GM20431 (cell line): ENCODE data around the gene ARHGAP8.
"Not testable (repeated sequence)": the region's sequence is repeated elsewhere in the genome, so short reads cannot be mapped to it uniquely, and the experiment has no call there.

Experiments used
- in situ Hi-C: fragments of 300-500 bp; cut with MseI, MboI; formaldehyde crosslinking; loops from one replicate; pipeline ENCODE4 v1.15.0; 2020; ENCODE audit warnings: low sequenced_read_pairs; ENCODE audit not compliant: unreplicated experiment

Gene ARHGAP8

DNA sequence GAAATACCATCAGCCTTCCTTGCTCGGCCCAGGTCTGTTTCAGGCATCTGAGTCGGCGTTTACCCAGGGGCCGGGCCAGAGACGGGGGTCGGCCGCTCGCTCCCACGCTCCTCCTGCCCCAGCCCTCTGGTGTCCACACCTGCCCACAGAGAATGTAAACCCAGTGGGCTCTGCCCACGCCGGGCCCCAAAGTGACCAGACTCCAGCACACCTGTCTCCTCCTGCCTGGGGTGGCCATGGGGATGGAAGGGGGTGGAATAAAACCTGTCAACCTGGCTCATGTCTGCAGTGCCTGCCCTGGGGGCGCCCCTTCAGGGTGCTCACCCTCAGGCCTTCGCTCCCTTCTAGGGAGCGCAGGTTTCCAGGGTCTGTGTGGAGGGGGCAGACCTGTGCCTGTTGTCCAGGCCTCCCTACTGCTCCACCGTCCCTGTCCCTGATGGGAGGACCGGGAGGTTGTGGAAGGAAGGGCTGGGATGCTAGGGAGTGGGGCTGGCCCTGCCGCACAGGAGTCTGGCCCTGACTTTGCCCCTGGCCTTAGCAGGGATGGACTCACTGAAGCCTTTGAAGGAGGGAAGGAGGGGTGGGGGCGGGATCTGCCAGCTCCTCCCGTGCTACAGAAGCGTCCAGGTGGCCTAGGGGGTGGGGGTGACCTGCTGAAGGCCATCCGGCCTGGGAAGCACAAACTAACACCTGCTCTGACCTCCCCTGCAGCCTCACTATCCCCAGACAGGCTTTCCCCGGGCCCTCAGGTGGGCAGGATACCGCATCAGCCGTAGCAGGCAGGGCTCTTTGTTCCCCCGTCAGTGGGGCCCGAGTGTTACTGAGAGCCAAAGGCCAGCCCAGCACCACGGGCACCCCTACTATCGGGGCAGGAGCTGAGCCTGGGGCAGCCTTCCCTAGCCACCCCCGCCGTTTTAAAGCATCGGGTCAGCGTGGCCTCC lies 14.7 kb upstream of the ARHGAP8 start:
- in situ Hi-C loops, result no loop called here

DNA sequence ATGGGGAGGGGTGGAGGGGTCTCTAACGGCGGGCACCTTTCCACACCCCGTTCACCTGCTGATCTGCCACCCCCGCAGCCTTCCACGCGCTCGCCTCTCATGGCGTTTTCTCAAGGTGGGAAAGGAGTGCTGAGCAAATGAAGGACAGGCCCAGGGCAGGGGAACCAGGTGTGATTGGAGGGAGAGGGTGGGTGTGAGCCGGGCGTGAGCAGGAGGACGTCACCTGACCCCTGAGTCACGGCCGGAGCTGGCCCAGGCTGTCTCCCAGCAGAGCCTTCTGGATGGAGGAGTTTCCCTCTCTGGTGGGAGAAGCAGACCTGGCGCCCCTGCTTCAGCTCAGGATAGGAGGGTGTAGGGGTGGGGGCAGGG lies 14.0 kb upstream of the ARHGAP8 start:
- in situ Hi-C loops, result no loop called here

DNA sequence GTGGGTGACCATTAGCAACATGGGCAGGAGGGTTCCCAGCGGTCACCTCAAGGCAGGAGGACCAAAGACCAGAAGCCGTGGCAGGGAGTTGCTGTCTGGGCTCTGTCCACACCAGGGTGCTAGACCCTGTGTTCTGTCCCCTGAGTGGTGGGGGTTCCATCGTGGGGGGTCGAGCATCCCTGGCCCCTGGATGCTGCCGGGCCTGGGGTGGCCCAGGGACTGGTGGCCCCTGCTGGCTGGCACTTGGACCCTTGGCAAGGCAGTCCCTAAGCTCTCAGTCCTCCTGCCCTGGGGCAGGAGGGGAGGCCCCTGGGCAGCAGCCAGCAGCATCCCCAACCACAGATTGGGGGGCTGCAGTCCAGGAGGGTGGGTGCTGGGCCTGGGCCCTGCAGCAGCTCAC lies 13.4 kb upstream of the ARHGAP8 start:
- in situ Hi-C loops, result no loop called here

DNA sequence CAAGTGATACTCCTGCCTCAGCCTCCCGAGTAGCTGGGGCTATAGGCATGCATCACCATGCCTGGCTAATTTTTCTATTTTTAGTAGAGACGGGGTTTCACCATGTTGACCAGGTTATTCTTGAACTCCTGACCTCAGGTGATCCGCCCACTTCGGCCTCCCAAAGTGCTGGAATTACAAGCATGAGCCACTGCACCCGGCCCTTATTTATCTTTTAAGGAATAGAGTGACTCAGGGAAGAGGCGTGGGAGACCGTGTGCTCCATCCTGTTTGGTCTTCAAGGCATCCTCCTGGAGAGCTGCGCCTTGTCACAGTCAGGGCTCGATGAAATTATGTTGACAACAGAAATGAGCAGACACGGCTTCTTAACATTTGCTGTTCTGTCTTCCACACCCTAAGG lies 12.7 kb upstream of the ARHGAP8 start:
- in situ Hi-C loops, result not testable (repeated sequence)

DNA sequence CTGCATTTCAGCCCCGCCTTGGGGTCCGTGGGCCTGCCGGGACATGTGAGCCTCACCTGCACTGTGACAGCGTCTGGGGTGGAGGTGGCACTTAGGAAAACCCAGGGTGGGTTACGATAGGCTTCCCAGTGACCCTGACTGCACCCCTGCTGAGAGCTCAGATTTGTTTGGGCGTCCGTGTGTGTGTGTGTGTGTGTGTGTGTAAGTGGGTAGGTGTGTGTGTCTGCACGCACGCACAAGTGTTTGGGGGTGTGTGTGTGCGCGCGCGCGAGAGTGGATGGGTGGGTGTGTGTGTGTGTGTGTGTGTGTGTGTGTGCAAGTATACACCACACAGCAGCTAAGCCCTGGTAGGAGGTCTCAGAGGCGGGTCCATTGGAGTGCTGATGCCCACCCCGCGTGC lies 12.1 kb upstream of the ARHGAP8 start:
- in situ Hi-C loops, result no loop called here

DNA sequence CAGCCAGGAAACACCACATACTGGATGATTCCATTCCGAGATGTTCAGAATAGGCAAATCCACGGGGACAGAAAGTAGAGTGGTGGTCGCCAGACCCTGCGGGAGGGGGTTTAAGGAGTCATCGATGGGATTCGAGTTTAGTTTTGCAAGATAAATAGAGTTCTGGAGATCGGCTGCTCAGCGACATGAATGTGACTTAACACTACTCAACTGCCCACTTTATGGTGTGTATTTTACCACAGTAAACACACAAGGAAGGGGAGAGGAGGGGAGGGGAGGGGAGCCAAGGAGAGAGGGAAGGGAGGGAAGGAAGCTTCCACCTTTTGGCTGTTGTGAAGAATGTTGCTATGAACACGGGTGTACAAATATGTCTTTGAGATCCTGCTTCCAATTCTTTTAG lies 10.4 kb upstream of the ARHGAP8 start:
- in situ Hi-C loops, result no loop called here

DNA sequence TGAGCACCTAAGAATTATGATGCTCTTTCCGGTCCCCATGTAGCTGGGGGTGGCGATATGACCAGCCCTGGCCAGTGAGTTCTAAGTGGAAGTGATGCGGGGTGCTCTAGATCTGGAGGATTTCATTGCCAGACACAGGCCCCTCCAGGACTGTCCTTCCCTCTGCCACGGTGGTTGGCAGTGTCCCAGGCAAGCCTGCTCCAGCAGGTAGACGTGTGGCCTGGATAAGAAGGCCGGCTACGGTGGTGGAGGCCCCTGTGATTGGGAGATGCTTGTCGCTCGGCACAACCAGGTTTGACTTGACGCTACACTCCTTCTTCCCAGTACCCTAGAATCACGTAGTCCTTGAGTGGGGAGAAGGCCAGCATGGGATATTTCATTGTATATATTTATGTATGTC lies 9.1 kb upstream of the ARHGAP8 start:
- in situ Hi-C loops, result no loop called here

DNA sequence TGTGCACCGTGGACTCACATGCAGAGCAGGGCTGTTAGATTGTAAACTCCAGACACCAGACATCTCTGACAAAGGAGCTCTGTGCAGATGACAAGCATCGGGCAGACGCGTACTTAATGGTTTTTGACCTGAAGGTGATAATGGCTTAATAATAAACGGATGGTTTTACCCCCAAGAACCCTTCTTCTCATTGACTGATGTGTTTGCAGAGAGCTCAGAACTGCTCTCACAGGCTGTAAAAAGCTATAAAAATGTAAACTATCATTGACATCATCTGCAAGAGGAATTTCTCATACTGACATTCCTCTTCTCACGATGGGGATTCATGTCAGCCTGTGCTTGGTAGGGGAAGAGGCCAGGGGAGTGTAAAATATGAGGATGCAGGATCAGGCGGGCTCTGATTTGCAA lies 8.6 kb upstream of the ARHGAP8 start:
- in situ Hi-C loops, result no loop called here

DNA sequence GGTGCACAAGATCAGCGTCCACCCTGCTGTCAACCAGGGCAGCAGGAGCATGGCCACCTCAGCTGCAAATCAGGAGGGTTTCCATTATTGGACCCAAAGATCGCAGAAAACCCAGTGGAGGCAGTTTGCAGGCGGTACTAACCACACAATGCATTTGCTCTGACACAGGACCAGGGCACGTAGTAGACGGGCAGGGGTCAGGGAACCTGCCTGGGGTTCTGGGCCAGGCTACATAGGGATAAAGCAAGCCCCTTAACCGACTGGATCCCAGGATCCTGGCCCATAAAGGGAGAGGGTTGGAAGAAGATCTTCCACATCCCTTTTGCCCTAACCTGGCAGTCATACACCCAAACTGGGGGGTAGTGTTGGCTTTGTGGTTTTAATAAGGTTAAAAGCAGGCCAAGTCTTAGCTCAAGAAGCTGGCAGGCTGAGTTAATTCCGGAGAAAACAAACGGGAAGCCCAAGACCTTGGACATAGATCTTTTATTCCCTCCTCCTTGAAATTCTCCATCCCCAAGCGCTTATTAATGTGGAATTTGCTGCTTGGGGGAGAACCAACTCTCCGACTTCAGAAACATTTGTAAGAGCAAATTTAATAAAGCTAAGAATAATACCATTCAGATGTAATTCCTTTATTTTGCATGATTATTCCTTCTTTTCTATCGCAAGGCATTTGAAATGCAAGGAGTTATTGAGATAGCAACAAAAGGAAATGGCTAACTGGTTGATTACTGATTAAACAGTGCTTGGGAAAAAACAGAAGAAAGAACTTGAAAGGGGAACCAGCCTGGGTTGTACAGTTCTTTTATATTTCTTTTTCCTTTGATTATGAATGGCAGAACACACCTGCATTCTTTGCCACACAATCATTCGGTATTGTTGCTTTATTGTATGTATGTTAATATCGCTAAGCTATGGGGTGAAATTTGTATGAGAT lies 6.3 kb upstream of the ARHGAP8 start:
- in situ Hi-C loops, result no loop called here

DNA sequence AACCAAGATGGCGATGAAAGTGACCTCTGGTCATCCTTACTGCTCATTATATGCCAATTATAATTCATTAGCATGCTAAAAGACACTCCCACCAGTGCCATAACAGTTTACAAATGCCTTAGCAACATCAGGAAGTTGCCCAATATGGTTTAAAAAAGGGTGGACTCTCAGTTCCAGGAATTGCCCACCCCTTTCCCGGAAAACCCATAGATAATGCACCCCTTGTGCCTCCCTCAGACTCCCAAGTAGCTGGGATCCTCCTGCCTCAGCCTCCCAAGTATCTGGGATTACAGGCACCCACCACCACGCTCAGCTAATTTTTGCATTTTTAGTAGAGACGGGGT lies 4.6 kb upstream of the ARHGAP8 start:
- in situ Hi-C loops, result not testable (repeated sequence)

DNA sequence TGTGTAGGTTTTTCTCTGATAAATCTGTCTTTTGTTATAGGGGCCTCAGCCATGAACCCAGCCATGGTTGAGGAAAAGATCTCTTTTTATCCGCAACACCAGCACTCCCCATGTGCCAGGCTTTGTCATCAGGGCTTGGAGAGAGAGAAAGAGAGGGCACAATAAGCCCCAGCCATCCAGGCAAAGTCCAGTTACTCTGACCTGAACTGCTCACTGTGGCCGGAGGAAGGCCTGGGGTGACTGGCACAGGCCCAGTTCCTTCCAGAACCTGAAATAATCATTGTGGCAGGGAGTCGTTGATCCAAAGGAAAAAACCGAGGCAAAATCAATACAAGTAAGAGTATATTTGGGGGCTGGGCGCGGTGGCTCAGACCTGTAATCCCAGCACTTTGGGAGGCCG lies 3.9 kb upstream of the ARHGAP8 start:
- in situ Hi-C loops, result no loop called here

DNA sequence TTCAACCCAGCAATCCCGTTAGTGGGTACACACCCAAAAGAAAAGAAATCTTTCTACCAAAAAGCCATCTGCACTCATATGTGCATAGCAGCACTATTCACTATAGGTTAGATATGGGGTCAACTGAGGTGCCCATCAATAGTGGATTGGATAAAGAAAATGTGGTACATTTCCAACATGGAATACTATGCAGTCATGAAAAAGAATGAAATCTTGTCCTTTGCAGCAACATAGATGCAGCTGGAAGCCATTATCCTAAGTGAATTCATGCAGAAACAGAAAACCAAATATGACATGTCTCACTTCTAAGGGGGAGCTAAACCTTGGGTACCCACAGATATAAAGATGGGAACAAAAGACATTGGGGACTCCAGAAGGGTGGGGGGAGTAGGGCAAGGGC lies 1.9 kb upstream of the ARHGAP8 start:
- in situ Hi-C loops, result no loop called here

DNA sequence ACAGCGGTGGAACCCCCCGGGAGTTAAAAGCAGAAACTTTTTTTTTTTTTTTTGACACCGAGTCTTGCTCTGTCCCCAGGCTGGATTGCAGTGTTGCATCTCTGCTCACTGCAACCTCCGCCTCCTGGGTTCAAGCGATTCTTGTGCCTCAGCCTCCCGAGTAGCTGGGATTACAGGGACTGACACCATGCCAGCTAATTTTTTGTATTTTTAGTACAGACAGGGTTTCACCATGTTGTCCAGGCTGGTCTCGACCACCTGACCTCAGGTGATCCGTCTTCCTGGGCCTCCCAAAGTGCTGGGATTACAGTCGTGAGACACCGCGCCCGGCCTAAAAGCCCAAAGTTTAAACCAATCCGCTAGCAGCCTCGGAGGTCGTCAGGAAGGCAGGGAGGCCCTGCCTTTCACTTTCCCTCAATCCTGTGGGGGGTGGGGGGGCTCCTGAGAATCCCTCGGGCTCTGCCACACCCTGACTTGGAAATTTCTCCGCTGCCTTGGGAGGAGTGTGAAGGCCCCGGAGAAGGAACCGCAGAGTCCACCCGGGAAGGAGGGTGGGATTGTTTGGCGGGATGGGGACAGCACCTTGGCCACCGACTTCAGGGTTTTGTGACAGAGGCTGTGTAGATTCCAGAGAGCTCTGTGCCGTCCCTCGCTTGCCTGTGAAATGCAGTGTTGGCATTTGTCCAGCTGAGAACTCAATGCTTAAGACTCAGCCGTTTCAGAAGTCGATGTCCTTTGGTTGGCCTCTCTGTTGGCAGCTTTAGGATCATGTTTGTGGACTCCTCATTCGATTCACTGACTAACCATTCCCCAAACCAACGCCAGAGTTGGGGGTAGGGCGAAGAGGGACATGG lies 1.0 kb downstream of the ARHGAP8 start:
- in situ Hi-C loops, result no loop called here

DNA sequence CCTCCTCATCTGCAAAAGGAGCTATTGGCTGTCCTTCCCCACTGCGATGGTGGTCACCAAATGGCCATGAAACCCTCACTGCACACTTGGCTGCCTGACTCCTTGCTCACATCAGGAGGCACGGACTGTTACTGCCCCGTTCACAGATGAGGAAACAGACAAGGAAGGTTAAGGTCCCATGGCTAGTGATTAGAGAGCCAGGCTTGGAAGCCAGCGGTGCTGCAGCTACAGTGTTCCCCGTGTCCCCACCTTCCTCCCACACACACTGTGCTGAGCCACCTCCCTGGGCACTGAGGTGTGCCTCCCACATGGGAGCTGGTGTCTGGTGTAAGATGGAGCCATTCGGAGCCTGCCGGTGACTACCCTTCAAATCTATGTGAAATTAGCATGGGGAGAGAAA lies 2.6 kb downstream of the ARHGAP8 start:
- in situ Hi-C loops, result no loop called here

DNA sequence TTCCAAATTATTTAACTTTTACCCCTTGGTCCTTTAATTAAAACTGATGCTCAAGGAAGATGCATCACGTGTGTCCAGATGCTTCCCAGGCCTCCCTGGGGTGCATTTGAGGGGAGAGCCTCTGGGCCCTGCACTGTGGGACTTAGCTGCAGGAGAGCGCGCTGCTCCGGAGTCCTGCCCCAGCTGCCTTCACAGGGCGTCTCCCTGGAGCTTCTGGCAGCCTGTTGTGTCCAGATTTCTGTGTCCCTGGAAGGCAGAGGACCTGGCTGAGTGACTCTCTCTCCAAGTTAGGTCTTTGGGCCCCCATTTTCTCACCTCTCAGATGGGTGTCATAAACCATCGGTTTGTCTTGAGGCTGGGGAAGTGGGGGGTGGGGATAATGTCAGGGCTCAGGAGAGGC lies 3.0 kb downstream of the ARHGAP8 start:
- in situ Hi-C loops, result no loop called here

DNA sequence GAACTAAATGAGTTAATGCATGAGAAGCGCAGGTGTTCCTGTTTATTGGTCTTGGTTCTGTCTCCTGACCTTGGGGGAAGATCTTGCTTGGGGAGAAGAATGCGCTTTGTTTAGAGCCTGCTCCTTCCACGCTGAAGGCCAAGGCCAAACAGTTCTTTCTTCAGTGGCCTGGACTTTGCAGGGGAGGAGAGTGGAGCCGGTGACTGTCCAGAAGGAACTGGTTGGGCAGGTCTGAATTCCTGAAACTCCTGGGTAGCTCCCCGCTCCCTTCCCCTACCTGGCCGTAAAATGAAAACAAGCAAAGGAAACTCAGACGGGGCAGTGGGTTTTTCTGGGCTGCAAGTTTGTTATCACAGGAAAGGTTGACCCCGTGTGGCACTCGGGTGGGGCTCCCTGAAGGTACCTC lies 3.6 kb downstream of the ARHGAP8 start:
- in situ Hi-C loops, result no loop called here

DNA sequence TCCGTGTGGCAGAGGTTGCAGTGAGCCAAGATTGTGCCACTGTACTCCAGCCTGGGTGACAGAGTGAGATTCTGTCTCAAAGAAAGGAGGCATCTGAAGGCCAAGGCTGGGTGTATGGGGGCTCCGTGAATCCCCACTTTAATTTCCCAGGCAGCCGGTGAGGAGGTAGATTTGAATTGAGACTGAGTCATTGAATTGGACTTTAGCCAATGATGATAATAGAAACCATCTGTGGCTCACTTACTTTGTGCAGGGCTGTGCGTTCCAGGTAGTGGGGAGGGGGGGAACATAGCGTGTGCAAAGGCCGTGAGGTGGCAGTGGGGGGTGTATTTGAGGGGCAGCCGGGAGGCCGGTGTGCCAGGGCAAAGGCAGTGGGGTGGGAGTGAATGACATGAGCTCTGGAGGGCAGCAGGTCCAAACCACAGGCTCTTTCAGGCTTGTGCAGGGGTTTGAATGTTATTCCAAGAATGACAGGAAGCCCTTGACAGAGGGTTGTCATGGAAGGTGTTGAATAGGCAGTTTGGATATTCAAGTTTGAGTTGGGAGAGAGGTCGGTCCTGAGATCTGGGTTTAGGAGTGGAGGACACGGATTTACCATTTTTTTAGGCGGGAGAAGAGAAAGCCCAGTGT lies 6.1 kb downstream of the ARHGAP8 start:
- in situ Hi-C loops, result no loop called here

DNA sequence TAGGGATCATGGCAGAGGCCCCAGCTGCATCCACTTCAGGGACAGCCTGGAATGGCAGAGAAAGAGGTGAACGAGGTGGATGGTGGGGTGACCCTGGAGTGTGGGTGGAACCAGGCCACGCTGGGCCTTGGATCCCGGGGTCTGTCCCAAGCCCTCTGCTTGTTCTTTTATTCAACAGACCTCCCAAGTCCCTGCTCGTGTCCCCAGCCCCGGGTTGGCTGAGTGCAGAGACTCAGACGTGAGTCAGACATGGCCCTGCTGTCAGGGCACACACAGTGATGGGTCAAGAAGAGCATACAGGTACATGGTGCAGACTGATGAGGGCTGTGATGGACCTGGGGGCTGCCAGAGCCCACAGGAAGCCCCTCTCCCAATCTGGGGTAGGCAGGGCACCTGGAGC lies 6.6 kb downstream of the ARHGAP8 start:
- in situ Hi-C loops, result no loop called here

DNA sequence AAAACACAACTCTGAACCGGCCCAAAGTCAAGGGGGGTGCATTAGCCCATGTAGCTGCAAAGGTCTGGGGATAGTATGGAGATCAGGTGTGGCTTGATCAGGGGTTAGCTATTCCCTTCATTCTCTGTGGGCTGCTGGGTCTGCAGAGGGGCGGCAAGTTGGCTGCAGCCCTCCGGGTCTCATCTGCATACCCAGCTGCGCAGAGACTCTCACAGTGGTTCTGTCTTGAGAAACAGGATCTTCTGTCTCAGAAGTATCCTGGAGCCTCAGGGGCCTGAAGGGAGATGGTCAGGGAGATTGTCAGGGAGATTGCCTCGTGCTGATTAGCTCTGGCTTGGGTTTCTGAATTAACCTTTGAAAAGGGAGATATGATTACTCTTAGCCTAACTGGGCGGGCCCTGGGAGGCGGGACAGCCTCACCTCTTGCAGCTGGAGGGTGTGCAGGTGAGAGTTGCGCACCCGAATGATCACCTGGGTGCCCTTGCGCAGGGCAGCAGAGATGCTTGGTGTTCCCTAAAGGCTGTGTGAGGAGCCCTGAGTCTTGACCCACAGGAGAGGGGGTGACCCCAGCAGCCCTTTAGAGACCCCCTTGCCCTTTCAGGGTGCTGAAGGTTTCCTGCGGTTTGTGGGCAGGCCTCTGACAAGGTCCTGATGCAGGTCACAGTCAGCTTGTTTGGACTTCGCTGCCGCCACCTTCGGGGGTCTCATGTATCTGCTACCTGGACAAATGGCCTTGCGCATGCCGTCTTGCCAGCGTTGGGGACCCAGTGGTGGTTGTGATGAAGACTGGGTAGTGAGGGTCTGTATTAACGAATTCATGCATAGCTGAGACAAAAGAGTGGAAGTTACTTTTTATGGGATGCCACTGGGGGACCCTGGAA lies 7.3 kb downstream of the ARHGAP8 start:
- in situ Hi-C loops, result no loop called here
